Activated T-helper 17 cell treated with anti-CD3 and anti-CD28 coated beads, Interleukin-2, amount 50 U/mL, for 72 hours (primary cell): Measurements from ENCODE around the gene PON3. TPM values are rescaled to one million over a fixed set of nuclear protein-coding genes. Genes with fewer than 3 reads are reported as not detected.

Experiments used
- ATAC-seq: fragments of 150-1000 bp; cut with Tn5 transposase; replicated peaks from 2 replicates; pipeline ENCODE4 v1.10.0; 2021; ENCODE audit warnings: mild to moderate bottlenecking, moderate library complexity
- H3K27ac Mint-ChIP-seq: one replicate; pipeline ENCODE4 v1.8.0; 2022; ENCODE audit warnings: mixed read lengths
- H3K27me3 Mint-ChIP-seq: one replicate; pipeline ENCODE4 v1.8.0; 2022; ENCODE audit warnings: mixed read lengths
- H3K36me3 Mint-ChIP-seq: one replicate; pipeline ENCODE4 v1.8.0; 2022; ENCODE audit warnings: low read depth, mild to moderate bottlenecking, mixed read lengths
- H3K4me1 Mint-ChIP-seq: one replicate; pipeline ENCODE4 v1.8.0; 2022; ENCODE audit warnings: mixed read lengths
- H3K4me3 Mint-ChIP-seq: one replicate; pipeline ENCODE4 v1.8.0; 2022; ENCODE audit warnings: mild to moderate bottlenecking, mixed read lengths
- H3K9me3 Mint-ChIP-seq: one replicate; pipeline ENCODE4 v1.8.0; 2022; ENCODE audit warnings: mixed read lengths
- total RNA-seq, 2 donors: library from RNA; stranded (reverse); gene quantifications; one replicate each; pipeline ENCODE4 v1.2.3, GENCODE V29; 2022

The PON3 gene
- total RNA-seq, 2 donors from 2014 or later = not detected

DNA sequence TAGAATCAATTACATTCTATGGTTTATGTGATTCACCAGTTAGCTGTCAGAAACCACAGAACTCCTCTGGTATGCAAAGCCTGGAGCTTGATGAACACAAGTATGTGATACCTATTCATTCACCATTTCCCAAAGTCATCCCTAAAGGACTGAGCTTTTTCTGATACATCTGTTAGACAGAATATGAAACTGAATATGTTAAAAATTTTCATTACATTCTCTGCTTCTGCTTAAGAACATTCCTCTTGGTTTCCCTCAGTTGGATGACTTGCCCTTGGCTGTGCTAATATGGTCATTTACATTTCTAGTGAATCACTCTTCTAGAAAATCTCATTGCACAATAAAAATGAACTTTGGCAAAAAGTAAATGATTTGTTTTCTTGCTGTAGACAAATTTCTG, 61.1 kb downstream of the PON3 start:
- ATAC-seq = peak; percentile 29
- Mint-ChIP-seq H3K4me1 (peaks cover 7% of the 10 kb centered on the region), H3K9me3 (no peaks in the 10 kb centered on the region), H3K27me3 (no peaks in the 10 kb centered on the region), H3K27ac (no peak overlapping the region), H3K4me3 (no peak overlapping the region), H3K36me3 (no peaks in the 10 kb centered on the region)

DNA sequence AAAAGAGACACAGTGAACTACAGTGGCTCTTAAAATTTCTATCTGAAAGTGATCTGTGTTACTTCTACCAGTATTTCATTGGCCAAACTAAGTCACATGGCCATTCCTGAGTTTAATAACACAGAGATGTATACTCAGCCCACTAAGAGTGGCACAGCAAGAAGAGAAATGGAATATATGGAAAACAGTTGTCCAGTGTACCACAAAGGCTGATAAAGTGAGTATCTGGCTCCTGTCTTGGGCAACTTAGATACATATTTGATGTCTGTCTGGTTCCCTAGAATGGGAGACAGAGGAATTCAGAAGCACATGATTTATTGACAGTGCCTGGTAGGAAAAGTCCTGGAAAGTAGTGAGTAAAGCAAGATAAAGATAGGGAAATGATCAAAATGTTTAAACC, 61.7 kb downstream of the PON3 start:
- ATAC-seq = no peak
- H3K9me3 Mint-ChIP-seq = no peaks in the 10 kb centered on the region
- no peaks in the 10 kb centered on the region for H3K27me3 Mint-ChIP-seq
- no peak overlapping the region for H3K4me3 Mint-ChIP-seq
- no peak overlapping the region for H3K27ac Mint-ChIP-seq
- peaks cover 7% of the 10 kb centered on the region for H3K4me1 Mint-ChIP-seq
- no peaks in the 10 kb centered on the region for H3K36me3 Mint-ChIP-seq

DNA sequence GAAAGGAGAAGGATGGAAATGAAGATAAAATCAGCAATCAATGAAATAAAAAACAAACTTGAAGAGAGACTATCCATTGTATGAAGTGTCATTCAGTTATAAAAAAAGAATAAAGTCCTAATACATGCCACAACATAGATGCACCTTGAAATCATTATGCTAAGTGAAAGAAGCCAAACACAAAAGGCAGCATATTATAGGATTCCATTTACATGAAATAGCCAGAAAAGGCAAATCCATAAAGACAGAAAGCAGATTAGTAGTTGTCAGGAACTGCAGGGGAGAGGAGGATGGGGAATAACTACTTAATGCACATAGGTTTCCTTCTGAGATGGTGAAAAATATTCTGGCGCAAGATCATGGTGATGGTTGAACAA, 65.2 kb downstream of the PON3 start:
- no peak for ATAC-seq

DNA sequence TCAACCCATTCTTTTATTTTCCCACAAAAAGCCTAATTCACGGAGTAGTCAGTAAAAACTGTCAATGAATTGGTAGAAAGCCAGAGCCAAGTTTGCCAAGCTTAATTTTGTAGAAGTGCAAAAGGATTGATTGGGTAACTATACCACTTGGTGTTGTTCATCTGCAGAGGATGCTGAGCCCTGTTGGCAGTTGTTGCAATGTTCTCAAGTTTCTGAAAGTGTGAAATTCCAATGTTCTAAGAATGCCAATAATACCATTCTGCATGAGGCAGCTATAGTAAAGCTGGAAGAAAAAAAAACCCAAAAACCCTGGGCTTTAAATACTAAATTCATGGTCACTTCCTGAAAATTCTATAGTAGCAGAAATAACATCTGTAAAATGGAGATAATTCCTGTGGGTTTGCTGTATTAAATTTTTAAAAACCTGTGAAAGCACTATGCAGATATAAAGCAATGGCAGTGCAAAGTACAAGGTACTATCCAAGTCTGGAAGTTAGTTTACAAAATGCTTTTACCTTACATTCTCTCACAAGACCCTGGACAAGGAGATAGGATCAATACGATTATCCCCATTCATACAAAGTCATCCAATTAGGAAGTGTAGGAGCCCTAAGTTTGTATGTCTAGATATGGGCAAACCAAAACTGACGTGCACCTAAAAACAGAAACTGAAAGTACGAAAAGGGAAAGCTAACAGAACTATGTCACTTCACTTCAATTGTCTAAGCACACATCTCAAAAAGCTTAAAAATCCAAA, 65.8 kb downstream of the PON3 start:
- Mint-ChIP-seq H3K4me1 (peaks cover 7% of the 10 kb centered on the region), H3K36me3 (no peaks in the 10 kb centered on the region), H3K4me3 (peak overlapping the region; percentile 56), H3K9me3 (no peaks in the 10 kb centered on the region), H3K27me3 (peaks cover 10% of the 10 kb centered on the region), H3K27ac (peak overlapping the region; percentile 9)
- ATAC-seq = peak; percentile 70

More for the DNA sequence above, 65.2 kb downstream of the PON3 start:
- Mint-ChIP-seq H3K36me3 (no peaks in the 10 kb centered on the region), H3K9me3 (no peaks in the 10 kb centered on the region), H3K4me3 (peak overlapping the region; percentile 56), H3K4me1 (peaks cover 7% of the 10 kb centered on the region), H3K27ac (peak overlapping the region; percentile 9), H3K27me3 (peaks cover 4% of the 10 kb centered on the region)

DNA sequence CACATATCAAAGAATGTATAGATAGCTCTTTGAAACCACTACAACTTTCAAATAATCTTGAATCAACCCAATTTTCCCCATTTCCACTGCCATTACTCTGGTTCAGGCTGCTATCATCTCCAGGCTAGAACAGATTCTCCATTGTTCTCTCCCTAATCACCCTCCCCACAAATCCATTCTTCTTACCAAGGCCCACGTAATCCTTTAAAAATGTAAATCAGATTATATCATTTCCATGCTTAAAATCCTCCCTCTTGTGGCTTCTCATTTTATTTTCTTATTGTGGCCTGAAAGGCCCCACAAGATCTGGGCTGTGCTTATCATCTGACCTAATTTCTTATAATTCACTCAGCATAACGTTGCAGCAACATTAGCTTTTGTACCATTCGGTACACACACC, 68.8 kb downstream of the PON3 start:
- H3K27me3 Mint-ChIP-seq = peaks cover 11% of the 10 kb centered on the region
- no peak for ATAC-seq
- peaks cover 12% of the 10 kb centered on the region for H3K4me1 Mint-ChIP-seq
- no peaks in the 10 kb centered on the region for H3K9me3 Mint-ChIP-seq
- H3K4me3 Mint-ChIP-seq = no peak overlapping the region
- no peak overlapping the region for H3K27ac Mint-ChIP-seq
- H3K36me3 Mint-ChIP-seq = no peaks in the 10 kb centered on the region

DNA sequence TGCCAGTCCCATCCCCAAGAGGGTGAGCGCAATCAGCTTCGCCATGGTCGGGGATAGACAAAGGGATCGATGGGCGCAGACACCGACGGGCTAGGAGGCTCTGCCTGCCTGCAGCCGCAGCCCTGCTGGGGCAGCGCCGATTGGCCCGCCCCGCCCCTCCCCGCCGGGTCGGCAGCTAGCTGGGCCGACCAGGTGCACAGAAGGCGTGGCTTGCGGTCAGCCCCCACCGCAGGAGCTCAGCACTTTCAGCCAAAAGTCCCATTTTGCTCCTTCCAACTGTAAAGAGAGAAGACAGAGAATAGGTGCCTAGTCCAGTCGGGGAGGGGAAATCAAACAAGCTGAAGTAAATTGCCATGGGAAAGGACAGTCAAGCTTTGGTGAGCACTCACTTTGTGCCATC, 71.7 kb downstream of the PON3 start, which contains the start of gene PON1:
Gene PON1 (minus strand): TSS at position 102 of the 400 bp plus-strand sequence. CDS start 57 bp downstream, at position 45.
- no peaks in the 10 kb centered on the region for H3K9me3 Mint-ChIP-seq
- H3K4me1 Mint-ChIP-seq = peaks cover 5% of the 10 kb centered on the region
- H3K4me3 Mint-ChIP-seq = peak within 1 kb of the TSS; percentile 3
- no peak within 1 kb of the TSS for H3K27ac Mint-ChIP-seq
- H3K27me3 Mint-ChIP-seq = peaks cover 11% of the 10 kb centered on the region
- H3K36me3 Mint-ChIP-seq = no peaks in the 10 kb centered on the region
- peak; percentile 62 for ATAC-seq

DNA sequence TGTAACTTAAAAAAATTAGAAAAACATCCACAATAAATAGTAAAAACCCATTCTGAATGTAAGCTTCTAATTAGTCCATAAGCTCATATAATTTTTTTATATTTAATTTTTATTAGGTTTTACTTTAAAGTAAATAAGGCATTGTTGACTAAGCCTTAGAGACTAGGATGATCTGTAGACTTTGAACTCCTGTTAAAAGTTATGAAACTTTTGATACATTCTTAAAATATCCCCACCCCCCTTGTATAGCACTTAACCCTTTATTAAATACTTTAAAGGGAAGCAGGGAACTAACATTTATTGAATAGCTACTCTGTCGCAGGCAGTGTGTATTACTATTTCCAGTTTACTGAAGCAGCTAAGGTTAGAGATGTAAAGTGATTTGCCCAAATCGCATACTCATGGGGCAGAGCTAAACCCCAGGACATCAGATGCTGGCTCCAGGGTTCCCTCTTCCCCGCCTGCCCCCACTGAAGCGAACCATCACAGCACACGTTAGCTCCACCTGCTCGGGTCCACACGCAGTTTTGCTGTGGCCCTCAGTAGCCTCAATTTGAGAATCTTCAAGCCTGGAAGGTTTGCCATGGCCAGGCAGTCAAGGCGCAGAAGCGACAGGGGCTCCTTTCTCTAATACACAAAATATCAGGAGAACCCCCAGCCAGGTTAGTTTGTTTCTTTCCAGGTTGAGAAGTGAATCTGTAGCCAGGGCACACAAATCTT, 72.6 kb downstream of the PON3 start:
- Mint-ChIP-seq H3K4me3 (no peak overlapping the region), H3K27ac (no peak overlapping the region), H3K4me1 (peaks cover 10% of the 10 kb centered on the region), H3K27me3 (peaks cover 11% of the 10 kb centered on the region), H3K9me3 (no peaks in the 10 kb centered on the region), H3K36me3 (no peaks in the 10 kb centered on the region)
- no peak for ATAC-seq

DNA sequence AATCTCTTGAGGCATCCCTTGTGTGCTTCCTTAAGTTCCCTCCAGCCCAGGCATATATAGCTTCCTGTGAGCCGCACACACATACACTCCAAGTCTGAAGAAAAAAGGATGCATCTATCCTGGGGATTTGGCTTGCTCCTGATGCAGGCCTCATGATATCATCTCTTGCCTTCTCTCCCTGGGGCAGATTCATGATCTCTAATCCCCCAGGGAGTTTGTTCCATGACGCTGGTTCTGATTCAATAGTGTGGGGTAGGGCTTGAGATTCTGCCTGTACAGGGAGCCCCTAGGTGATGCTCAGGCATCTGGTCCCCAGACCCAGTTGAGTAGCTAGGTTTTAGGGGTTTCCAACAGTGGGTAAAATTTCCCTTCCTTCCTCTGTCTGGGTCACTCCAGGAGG, 73.3 kb downstream of the PON3 start:
- H3K36me3 Mint-ChIP-seq = no peaks in the 10 kb centered on the region
- ATAC-seq = no peak
- no peaks in the 10 kb centered on the region for H3K9me3 Mint-ChIP-seq
- no peak overlapping the region for H3K4me3 Mint-ChIP-seq
- H3K4me1 Mint-ChIP-seq = peaks cover 10% of the 10 kb centered on the region
- peaks cover 11% of the 10 kb centered on the region for H3K27me3 Mint-ChIP-seq
- H3K27ac Mint-ChIP-seq = no peak overlapping the region

DNA sequence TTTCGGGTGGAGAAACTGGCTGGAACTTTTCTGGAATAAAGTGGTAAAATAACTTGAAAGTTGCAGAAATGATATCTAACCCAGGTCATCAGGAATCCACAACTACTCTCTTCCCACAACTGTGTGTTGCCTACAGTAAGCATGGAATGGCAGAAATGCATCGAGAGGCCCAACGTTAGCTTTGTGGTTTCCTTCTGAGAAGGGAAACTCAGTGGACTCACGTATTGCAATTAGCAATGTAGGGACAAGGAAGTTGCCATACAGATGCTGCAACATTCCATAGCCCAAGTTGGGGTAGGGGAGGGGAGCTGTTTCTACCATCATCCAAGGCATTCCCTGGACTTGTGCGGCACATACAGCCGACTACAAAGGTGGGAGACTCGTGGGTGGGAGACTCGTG, 73.8 kb downstream of the PON3 start:
- Mint-ChIP-seq H3K27ac (no peak overlapping the region), H3K36me3 (no peaks in the 10 kb centered on the region), H3K27me3 (peaks cover 11% of the 10 kb centered on the region), H3K4me3 (no peak overlapping the region), H3K9me3 (no peaks in the 10 kb centered on the region), H3K4me1 (peaks cover 10% of the 10 kb centered on the region)
- ATAC-seq = no peak

DNA sequence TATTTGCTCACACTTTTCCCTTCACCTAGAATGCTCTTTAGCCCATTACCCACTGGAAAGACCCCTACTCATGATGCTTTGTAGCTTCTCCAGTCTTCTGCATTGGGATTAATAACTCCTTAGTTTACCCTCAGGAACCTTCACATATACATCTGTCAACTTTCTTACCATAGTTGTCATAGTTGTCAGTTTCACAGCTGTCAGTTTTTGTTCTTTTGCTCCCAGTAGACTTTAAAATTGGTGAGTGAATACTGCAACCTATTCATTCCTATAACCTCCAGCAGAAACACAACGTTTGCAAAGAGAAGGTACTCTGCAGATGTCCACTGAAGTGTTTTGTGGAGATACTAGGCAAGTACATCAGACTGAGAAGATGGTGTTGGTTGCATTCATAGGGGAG, 74.5 kb downstream of the PON3 start:
- Mint-ChIP-seq H3K9me3 (no peaks in the 10 kb centered on the region), H3K27me3 (peaks cover 11% of the 10 kb centered on the region), H3K27ac (no peak overlapping the region), H3K4me1 (peaks cover 10% of the 10 kb centered on the region), H3K4me3 (no peak overlapping the region), H3K36me3 (no peaks in the 10 kb centered on the region)
- ATAC-seq = no peak

DNA sequence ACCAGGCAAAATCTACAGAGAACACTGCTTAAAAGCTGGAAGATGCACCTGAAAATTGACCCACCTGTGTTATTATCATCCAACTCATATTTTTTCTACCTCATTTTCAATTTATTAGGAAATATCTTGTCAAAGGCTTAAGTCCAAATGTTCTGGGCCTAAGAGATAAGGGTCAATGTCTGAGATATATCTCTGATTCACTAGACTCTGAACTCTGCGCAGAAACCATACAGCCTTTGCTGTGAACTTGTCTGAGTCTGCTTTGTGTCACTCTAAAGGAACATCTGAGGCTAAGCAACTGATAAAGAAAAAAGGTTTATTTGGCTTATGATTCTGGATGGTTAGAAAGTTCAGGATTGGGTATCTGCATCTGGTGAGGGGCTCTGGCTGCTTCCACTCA, 75.5 kb downstream of the PON3 start:
- no peak overlapping the region for H3K4me3 Mint-ChIP-seq
- H3K27ac Mint-ChIP-seq = no peak overlapping the region
- ATAC-seq = no peak
- H3K36me3 Mint-ChIP-seq = no peaks in the 10 kb centered on the region
- peaks cover 4% of the 10 kb centered on the region for H3K27me3 Mint-ChIP-seq
- H3K9me3 Mint-ChIP-seq = no peaks in the 10 kb centered on the region
- H3K4me1 Mint-ChIP-seq = peaks cover 10% of the 10 kb centered on the region

DNA sequence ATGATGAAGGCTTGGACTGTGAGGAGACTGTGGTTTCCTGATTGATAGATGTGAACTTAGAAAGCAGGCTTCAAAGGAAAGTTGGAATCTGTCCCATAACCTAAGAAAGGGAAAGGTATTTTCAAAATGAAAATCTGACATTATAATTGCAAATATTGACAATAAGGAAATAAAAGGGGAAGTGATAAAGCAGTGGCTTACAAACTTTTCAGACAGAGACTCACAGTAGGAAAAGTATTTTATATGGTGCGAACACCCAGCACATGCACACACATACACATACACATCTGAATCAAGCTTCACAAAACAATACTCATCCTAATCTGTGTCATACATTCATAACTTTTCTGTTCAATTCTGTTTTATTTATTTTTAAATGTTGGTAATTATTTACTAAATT, 76.6 kb downstream of the PON3 start:
- H3K27ac Mint-ChIP-seq = no peak overlapping the region
- no peaks in the 10 kb centered on the region for H3K36me3 Mint-ChIP-seq
- H3K4me1 Mint-ChIP-seq = peaks cover 6% of the 10 kb centered on the region
- no peaks in the 10 kb centered on the region for H3K9me3 Mint-ChIP-seq
- H3K27me3 Mint-ChIP-seq = peaks cover 2% of the 10 kb centered on the region
- H3K4me3 Mint-ChIP-seq = no peak overlapping the region
- no peak for ATAC-seq

DNA sequence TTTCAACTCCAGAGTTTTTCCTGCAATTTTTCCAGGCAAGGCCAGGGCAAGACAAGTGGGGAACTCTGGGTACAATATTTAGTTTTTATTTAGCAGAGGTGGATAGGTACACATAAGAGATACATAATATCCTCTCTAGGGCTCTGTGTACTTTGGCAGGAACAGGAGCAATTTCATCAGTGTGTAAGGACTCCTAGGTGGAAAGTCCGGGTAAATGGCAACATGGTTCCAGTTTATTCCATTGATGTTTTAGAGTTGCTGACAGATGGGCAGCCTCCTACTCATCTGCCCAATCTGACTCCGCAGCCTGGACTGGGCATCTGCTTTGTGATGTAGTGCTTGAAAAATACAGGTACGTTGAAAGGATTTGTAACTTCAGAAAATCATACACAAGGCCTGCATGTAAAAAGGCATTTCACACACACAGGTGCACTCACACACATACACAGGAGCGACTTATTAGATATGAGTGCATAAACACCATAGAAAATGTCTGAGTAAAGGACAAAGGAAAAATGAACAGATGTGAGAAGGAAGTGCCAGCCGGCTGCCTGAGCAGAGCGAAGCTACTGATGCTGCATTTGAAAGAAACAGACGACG, 77.6 kb downstream of the PON3 start:
- no peaks in the 10 kb centered on the region for H3K36me3 Mint-ChIP-seq
- peaks cover 8% of the 10 kb centered on the region for H3K27me3 Mint-ChIP-seq
- no peak overlapping the region for H3K27ac Mint-ChIP-seq
- peaks cover 10% of the 10 kb centered on the region for H3K4me1 Mint-ChIP-seq
- peaks cover 3% of the 10 kb centered on the region for H3K9me3 Mint-ChIP-seq
- H3K4me3 Mint-ChIP-seq = no peak overlapping the region
- ATAC-seq = no peak

DNA sequence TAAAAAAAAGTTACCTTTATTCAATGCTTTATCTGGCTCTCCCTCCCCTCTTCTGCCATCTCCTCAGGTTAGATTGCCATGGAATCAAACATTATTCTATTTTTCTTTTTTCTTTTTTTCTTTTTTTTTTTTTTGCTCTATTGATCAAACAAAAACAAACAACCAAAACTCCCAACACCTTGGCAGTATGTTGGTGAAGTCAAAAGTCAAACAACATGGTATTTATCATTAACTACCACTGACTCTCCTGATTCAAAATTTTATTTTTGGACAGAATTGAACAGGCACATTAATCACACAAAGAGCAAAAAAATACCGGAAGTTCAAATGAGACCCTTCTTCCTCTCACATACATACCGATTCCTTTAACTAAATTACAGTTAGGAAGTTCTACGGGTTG, 78.2 kb downstream of the PON3 start:
- Mint-ChIP-seq H3K4me3 (no peak overlapping the region), H3K27me3 (peaks cover 9% of the 10 kb centered on the region)
- ATAC-seq = no peak

DNA sequence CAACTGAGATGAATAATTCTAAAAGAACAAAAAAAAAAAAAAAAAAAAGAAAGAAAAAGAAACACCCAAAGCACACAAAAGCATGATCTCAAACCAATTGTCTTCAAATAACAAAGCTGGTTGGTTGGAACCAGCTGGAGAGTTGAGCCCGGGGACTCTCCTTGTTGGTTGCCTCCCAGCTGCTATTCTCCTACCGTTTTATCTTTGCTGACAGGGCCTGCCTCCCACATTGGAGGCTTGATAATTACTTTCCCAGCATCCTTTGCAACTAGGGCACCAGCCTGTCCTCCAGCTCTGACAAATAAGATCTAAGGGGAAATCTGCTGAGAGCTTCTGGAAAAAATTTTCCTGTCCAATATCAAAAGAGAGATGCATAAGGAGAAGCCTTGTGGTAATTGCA, 78.6 kb downstream of the PON3 start:
- Mint-ChIP-seq H3K4me3 (no peak overlapping the region), H3K27me3 (peaks cover 13% of the 10 kb centered on the region), H3K36me3 (no peaks in the 10 kb centered on the region), H3K9me3 (peaks cover 4% of the 10 kb centered on the region), H3K27ac (no peak overlapping the region), H3K4me1 (peaks cover 11% of the 10 kb centered on the region)
- no peak for ATAC-seq

More for the DNA sequence above, 78.2 kb downstream of the PON3 start:
- Mint-ChIP-seq H3K27ac (no peak overlapping the region), H3K36me3 (no peaks in the 10 kb centered on the region), H3K9me3 (peaks cover 4% of the 10 kb centered on the region), H3K4me1 (peaks cover 11% of the 10 kb centered on the region)
